HS-27A (cell line): ENCODE data around the gene SENP8.
"Not testable (repeated sequence)": the region's sequence is repeated elsewhere in the genome, so short reads cannot be mapped to it uniquely, and the experiment has no call there.

Experiments
- DNase-seq: peaks from one replicate; pipeline ENCODE4 v3.0.0-alpha.2; 2012; ENCODE audit warnings: low read depth, missing footprints

The SENP8 gene

DNA sequence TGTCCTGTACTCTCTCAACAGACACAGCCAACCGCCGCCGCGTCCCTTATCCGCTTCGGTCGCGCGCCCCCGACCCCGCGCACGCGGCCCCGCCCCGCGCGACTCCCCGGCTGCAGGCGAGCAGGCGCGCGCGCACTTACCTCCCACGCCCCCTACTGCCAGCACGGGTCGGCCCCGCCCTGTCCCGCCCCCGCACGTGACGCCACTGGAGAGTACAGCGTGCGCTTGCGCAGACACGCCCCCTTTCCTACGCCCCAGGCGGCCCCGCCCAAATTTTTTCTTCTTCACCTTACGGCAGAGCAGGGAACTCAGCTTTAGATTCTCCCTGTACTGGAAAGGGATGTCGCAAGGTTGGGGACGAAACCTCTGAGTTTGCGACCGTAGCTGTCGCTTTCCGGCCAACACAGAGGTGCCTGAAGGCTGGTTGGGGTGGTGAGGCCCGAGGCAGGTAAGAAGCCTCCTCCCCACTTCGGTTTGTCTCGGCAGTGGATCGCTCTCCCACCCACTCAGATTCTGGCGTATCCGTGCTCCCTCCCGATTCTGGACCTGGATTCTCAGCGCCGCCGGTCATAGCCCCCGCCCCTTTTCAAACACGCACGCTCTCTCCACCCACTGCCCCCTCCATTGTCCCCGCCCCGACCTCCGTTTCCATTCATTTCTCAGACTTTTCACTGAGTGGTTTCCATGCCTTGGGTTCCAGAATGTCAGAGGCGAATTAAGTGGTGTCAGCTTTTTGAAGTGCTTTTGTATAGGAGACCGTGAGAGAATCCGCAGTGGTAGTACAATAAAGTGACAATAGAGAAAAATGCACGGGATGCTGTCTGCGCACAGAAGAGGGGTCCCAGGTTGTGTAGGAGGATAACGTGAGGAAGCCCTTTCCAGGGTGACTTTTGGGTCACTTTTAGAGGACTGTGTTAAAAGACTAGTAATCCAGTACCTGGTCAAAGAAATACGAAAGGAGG is at the start of gene SENP8, which contains the start of gene MYO9A:
Gene SENP8, plus strand, starts transcription at position 387 of the 962 bp plus-strand sequence. CDS start 21,221 bp downstream, outside the sequence.
Gene MYO9A, minus strand, starts transcription at position 134 of the 962 bp plus-strand sequence. CDS start 71,587 bp downstream, outside the sequence.
- DNase-seq, result peak; percentile 99

- no peak for DNase-seq
These were observed 49.3 kb upstream of the SENP8 start for GRCh38 chr15:72068856-72069255.

DNA sequence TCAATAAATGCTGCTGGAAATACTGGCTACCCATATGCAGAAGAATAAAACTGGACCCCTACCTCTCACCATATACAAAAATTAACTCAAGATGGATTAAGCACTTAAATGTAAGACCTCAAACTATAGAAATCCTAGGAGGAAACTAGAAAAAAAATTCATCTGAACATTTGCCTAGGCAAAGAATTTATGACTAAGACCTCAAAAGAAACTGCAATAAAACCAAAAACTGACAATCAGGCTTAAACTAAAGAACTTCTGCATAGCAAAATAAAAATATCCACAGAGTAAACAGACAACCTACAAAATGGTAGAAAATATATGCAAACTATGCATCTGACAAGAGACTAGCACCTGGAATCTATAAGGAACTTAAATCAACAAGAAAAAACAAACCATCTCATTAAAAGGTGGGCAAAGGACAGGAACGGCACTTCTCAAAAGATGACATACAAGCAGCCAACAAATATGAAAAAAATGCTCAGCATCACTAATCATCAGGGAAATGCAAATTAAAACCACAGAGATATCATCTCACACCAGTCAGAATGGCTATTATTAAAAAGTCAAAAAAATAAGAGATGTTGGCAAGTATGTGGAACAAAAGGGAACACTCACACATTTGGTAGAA is 47.3 kb upstream of the SENP8 start:
- DNase-seq, result no peak

DNA sequence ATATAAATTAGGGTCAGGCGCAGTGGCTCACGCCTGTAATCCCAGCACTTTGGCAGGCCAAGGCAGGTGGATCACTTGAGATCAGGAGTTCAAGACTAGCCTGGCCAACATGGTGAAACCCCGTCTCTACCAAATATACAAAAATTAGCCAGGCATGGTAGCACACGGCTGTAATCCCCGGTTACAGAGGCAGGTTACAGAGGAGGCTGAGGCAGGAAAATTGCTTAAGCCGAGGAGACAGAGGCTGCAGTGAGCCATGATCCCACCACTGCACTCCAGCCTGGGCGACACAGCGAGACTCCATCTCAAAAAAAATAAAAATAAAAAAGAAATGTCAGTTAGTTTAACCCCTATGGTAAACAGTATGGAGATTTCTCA is 46.8 kb upstream of the SENP8 start:
- DNase-seq, result not testable (repeated sequence)

- DNase-seq, result no peak
These were observed 43.7 kb upstream of the SENP8 start for GRCh38 chr15:72074335-72075060.

GRCh38 chr15:72077950-72078349 is 40.3 kb upstream of the SENP8 start:
- no peak for DNase-seq

DNA sequence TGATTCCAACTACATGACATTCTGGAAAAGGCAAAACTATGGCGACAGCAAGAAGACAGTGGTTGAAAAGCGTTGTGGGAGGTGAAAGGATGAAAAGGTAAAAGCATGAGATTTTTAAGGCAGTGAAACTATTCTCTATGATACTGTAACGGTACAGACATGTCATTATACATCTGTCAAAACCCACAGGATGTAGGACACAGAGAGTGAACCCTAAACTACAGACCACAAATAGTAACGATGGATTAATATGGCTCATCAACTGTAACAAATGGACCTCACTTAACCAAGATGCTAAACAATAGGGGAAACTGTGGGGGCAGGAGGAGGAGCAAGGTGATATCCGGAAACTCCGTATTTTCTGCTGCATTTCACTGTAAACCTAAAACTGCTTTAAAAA is 39.3 kb upstream of the SENP8 start:
- no peak for DNase-seq

- DNase-seq, result no peak
These were observed 36.0 kb upstream of the SENP8 start for GRCh38 chr15:72082176-72082575.

DNA sequence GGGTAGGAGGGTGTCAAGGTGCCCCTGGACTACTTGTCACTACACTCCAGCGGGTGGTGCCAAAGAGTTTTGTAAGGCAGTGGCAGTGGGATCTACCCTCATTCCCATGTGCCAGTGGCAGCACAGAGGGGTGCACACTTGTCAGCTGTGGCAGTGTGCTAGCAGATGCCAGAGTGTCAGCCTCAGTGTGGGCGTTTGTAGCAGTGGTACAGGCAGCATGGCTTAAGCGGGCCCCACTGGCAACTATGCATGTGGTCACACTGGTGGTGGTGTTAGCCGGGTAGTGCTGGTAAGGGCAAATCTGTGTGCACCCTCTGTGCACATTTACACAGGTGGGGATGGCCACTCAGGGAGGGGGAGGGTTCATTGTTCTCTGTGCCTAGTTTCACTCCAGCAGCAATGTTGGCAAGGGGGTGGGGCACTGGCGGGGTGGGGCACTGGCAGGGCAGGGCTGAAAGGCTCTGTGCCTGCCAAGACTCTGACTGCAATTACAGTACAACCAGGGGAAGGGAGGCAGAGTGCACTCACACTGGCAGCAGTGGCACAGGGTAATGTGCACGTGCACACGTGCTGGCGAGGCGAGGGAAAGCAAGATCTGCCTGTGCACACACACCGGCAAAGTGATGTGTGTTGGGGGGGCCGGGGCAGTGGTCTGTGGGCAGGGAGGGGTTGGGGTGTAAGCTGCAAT is 32.0 kb upstream of the SENP8 start:
- no peak for DNase-seq

DNA sequence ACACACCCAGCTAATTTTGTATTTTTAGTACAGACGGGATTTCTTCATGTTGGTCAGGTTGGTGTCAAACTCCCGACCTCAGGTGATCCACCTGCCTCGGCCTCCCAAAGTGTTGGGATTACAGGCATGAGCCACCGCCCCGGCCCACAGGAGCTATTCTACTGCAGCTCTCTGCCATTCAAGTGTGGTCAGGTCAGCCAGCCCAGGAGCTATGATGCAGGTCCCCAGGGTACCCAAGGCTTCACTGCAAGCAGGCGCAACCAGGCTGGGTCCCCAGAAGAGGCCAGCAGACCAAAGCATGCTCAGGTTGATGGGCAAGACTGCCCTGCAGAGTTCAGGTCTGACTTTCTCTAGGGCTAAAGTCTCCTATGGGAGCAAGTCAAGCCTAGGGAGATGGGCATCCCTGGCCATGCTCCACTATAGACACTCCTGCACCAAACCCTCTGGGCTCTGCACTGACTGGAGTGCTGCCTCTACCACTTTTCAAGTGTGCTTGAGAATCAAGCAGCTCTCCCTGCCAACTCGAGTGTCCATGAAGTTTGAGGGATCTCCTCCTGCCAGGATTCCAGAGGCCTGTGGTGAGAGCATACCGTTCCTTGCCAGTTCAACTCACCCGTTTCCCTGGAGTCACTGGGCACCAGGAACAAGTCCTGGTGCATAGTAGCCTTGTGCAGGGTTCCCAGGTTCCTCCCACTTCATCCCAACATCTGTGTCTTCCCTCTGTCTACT is 31.1 kb upstream of the SENP8 start:
- DNase-seq, result no peak

- DNase-seq, result no peak
These were observed 26.2 kb upstream of the SENP8 start for GRCh38 chr15:72092006-72092405.

DNA sequence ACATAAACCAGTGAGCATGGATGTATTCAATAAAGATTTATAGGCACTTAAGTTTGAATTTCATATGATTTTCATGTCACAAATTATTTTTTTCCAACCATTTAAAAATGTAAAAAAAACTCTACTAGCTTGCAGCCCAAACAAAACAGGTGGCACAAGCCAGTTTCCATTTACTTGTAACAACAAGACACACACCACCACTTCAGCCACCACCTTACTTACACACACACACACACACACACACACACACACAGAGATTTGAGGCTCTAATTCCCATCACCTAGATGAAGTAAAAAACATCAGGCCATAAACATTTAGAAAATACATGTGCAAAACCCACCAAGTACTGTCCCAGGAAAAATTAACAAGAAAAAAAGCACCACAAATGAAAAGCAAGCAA is 25.5 kb upstream of the SENP8 start:
- DNase-seq, result no peak

- DNase-seq, result no peak
These were observed 21.4 kb upstream of the SENP8 start for GRCh38 chr15:72096796-72097195.

DNA sequence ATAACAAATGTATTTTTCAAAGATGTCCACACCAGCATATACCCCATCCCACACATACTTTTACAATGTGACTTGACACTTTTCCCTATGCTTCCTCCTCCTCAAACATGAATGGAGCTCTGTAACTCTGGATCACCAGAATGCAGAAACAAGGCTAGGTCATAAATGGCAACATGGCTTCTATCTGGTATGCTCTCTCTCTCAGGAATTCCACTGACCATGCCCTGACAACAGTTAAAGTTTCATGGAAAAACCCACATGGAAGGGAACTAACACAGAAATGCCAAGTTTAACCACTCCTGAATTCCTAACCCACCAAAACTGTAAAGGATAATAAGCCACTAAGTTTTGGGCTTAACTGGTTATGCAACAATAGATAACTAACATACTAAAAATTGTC is 20.2 kb upstream of the SENP8 start:
- DNase-seq, result no peak

GRCh38 chr15:72099155-72099554 is 19.0 kb upstream of the SENP8 start:
- no peak for DNase-seq

- DNase-seq, result not testable (repeated sequence)
These were observed 17.7 kb upstream of the SENP8 start for GRCh38 chr15:72100551-72100950.

- no peak for DNase-seq
These were observed 13.1 kb upstream of the SENP8 start for GRCh38 chr15:72105111-72105510.

DNA sequence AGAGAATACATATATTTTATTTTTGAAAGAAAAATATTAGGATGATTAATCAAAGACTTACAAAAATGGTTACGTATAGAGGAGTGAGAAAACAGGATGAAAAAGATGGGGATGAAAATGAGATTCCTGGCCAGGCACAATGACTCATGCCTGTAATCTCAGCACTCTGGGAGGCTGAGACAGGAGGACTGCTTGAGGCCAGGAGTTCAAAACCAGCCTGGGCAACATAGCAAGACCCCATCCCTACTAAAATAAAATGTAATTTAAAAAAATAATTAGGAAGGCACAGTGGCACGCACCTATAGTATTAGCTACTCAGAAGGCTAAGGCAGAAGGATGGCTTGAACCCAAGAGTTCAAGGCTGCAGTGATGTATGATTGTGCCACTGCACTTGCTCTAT is 12.1 kb upstream of the SENP8 start:
- DNase-seq, result no peak

DNA sequence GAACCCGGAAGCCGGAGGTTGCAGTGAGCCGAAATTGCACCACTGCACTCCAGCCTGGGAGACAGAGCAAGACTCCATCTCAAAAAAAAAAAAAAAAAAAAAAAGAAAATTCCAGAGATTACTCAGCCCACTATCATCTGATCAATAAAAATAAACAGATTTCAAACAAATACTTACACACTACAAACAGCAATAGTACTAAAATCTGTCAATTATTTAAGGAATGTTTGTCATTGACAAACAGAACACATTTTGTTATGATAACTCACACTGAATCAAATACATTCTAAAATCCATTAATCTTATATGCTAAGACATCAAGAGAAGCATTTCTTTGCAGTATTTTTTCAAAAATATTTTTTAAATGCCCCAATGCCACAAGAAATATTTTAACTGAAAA is 7.8 kb upstream of the SENP8 start:
- DNase-seq, result peak; percentile 42

GRCh38 chr15:72112116-72112515 is 6.1 kb upstream of the SENP8 start:
- no peak for DNase-seq

DNA sequence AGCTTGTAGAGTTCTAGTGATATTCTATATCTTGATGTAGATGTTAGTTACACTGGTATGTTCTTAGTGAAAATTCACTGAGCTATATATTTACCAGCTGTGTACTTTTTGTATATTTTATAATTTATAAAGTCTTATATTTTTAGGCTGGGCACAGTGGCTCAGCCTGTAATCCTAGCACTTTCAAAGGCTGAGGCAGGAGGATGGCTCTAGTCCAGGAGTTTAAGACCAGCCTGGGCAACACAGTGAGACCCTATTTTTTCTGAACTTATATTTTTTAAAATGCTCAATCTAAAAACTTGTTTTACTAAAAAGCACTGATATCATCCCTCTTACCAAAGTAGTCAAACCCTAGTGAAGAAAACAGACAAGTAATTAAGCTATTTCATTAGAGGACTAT is 5.4 kb upstream of the SENP8 start:
- DNase-seq, result no peak
